ENCODE results near the gene HHATL.

- TF ChIP-seq POLR2AphosphoS5 (IDR thresholded peaks at IDR 0.05; ENCODE audit: low read depth, low read length) (no peak), POLR2A (IDR thresholded peaks at IDR 0.05; ENCODE audit: low read depth, low read length) (no peak), TAF1 (IDR thresholded peaks at IDR 0.05; ENCODE audit: borderline replicate concordance, low read depth, low read length) (no peak)
Measured at GRCh38 chr3:42732829-42733459, 30.3 kb upstream of the HHATL start.
